ENCODE data around the gene DDX3X. TPM values are rescaled to one million over a fixed set of nuclear protein-coding genes. Genes with fewer than 3 reads are reported as not detected.
A peak's percentile ranks its signal among the peaks of the same experiment; 100 is the strongest.

DDX3X gene
- total and polyA plus RNA-seq, 4 donors: 48.4 to 216 (median 85.6) TPM

- Histone ChIP-seq H3K4me1 (ENCODE audit: control insufficient read depth in 4 of 4, insufficient read depth in 4 of 4, low read length in 3 of 4) (no peaks in the 10 kb centered on the region), H3K36me3 (ENCODE audit: control insufficient read depth in 4 of 4, insufficient read depth in 3 of 4, low read depth in 1 of 4, low read length in 3 of 4) (peaks cover 3 to 46% (median 33%) of the 10 kb centered on the region in 4 donors), H3K27me3 (ENCODE audit: control insufficient read depth in 4 of 4, insufficient read depth in 4 of 4, low read length in 3 of 4) (no peaks in the 10 kb centered on the region), H3K4me3 (ENCODE audit: low read depth in 1 of 3, low read length in 3 of 3) (no peak overlapping the region), H3K9ac (ENCODE audit: low read depth in 1 of 2, low read length in 2 of 2) (no peak overlapping the region), H3K27ac (ENCODE audit: low read depth in 1 of 2, low read length in 2 of 2) (peak overlapping the region in 1 of 2 donors; percentile 18), H3K9me3 (ENCODE audit: control insufficient read depth in 4 of 4, low read length in 3 of 4) (no peaks in the 10 kb centered on the region)
- WGBS: 77% methylated on average over 3 of the region's 3 CpGs
- TF ChIP-seq EGR1 (IDR thresholded peaks at IDR 0.05; ENCODE audit: low read depth in 2 of 2): no peak
- DNase-seq (ENCODE audit: low spot score): no peak
Observed at GRCh38 chrX:41350976-41351569, 17.1 kb downstream of the DDX3X start.

- Histone ChIP-seq H3K27ac (ENCODE audit: low read depth in 1 of 2, low read length in 2 of 2) (no peak overlapping the region), H3K4me3 (ENCODE audit: low read depth in 1 of 3, low read length in 3 of 3) (no peak overlapping the region), H3K27me3 (ENCODE audit: control insufficient read depth in 4 of 4, insufficient read depth in 4 of 4, low read length in 3 of 4) (no peaks in the 10 kb centered on the region), H3K4me1 (ENCODE audit: control insufficient read depth in 4 of 4, insufficient read depth in 4 of 4, low read length in 3 of 4) (no peaks in the 10 kb centered on the region), H3K9me3 (ENCODE audit: control insufficient read depth in 4 of 4, low read length in 3 of 4) (no peaks in the 10 kb centered on the region), H3K36me3 (ENCODE audit: control insufficient read depth in 4 of 4, insufficient read depth in 3 of 4, low read depth in 1 of 4, low read length in 3 of 4) (peaks cover 3 to 37% (median 25%) of the 10 kb centered on the region in 4 donors), H3K9ac (ENCODE audit: low read depth in 1 of 2, low read length in 2 of 2) (no peak overlapping the region)
- 62% methylated on average over 3 of the region's 3 CpGs for WGBS
- TF ChIP-seq RXRA (IDR thresholded peaks at IDR 0.05) (no peak), NR2F2 (IDR thresholded peaks at IDR 0.05) (no peak), MAX (IDR thresholded peaks at IDR 0.05) (no peak), ZBTB33 (IDR thresholded peaks at IDR 0.05) (no peak), HNF4G (IDR thresholded peaks at IDR 0.05) (no peak), GABPA (IDR thresholded peaks at IDR 0.05 in 1 of 2, conservative IDR thresholded peaks at IDR 0.05 in 1 of 2) (no peak), ATF3 (IDR thresholded peaks at IDR 0.05) (no peak), RAD21 (IDR thresholded peaks at IDR 0.05) (no peak), JUND (IDR thresholded peaks at IDR 0.05) (no peak), HNF4A (conservative IDR thresholded peaks at IDR 0.05) (no peak), REST (IDR thresholded peaks at IDR 0.05) (no peak), EGR1 (IDR thresholded peaks at IDR 0.05; ENCODE audit: low read depth in 2 of 2) (no peak), YY1 (IDR thresholded peaks at IDR 0.05) (no peak), SP1 (IDR thresholded peaks at IDR 0.05) (no peak), FOXA2 (IDR thresholded peaks at IDR 0.05) (no peak), FOXA1 (IDR thresholded peaks at IDR 0.05) (no peak), CTCF (IDR thresholded peaks at IDR 0.05; ENCODE audit: low read depth, low read length, missing input control) (no peak), TAF1 (conservative IDR thresholded peaks at IDR 0.05) (no peak)
- DNase-seq (ENCODE audit: low spot score): no peak
Observed at GRCh38 chrX:41351923-41352322, 18.0 kb downstream of the DDX3X start.
